Epithelial cell of proximal tubule (primary cell): ENCODE measurements around the gene CLDN22. TPM values are rescaled to one million over a fixed set of nuclear protein-coding genes. Genes with fewer than 3 reads are reported as not detected.
A peak's percentile ranks its signal among the peaks of the same experiment; 100 is the strongest.

ENCODE experiments used
- DNase-seq: peaks from one replicate; pipeline ENCODE4 v3.0.0-alpha.2; 2011; ENCODE audit warnings: low read depth
- H3K4me3 ChIP-seq: 2 replicates; pipeline ENCODE4 v1.5.1; 2011; ENCODE audit warnings: low read depth, mild to moderate bottlenecking, low read length
- total RNA-seq: library from RNA; depleted of rRNA; stranded (reverse); fragments of >200 nt; gene quantifications from 2 replicates; pipeline ENCODE4 v1.2.3, GENCODE V29; 2015
- TF ChIP-seq, protein P1 (sequence below): conservative IDR thresholded peaks from 2 replicates; pipeline ENCODE4 v1.5.1; 2012; ENCODE audit warnings: low read depth, mild to moderate bottlenecking, low read length

Gene CLDN22
- total RNA-seq, 1 donor from 2014 or later, result not detected

GRCh38 chr4:183353557-183353956 lies 33.5 kb upstream of the CLDN22 start:
- TF ChIP-seq, protein P1, sequence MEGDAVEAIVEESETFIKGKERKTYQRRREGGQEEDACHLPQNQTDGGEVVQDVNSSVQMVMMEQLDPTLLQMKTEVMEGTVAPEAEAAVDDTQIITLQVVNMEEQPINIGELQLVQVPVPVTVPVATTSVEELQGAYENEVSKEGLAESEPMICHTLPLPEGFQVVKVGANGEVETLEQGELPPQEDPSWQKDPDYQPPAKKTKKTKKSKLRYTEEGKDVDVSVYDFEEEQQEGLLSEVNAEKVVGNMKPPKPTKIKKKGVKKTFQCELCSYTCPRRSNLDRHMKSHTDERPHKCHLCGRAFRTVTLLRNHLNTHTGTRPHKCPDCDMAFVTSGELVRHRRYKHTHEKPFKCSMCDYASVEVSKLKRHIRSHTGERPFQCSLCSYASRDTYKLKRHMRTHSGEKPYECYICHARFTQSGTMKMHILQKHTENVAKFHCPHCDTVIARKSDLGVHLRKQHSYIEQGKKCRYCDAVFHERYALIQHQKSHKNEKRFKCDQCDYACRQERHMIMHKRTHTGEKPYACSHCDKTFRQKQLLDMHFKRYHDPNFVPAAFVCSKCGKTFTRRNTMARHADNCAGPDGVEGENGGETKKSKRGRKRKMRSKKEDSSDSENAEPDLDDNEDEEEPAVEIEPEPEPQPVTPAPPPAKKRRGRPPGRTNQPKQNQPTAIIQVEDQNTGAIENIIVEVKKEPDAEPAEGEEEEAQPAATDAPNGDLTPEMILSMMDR, result no peak
- no peak overlapping the region for H3K4me3 ChIP-seq
- DNase-seq, result no peak

DNA sequence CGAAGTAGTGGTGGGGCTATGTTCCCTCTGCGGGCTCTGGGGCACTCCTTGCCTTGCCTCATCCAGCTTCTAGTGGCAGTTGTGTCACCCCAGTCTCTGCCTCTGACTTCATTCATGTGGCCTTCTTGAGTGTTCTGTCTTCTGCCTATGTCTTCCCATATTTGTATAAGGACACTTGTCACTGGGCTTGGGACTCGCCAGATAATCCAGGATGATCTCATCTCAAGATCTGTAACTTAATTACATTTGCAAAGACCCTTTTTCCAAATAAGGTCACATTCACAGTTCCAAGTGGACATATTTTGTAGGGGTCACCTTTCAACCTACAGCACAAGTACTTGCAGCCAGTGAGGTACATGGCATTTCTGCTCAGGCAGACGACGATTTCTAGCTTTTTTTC lies 32.5 kb upstream of the CLDN22 start:
- TF ChIP-seq, protein P1, result no peak
- H3K4me3 ChIP-seq, result no peak overlapping the region
- no peak for DNase-seq

- H3K4me3 ChIP-seq, result no peak overlapping the region
- TF ChIP-seq, protein P1, result no peak
- no peak for DNase-seq
Measured at GRCh38 chr4:183350317-183351071, 30.4 kb upstream of the CLDN22 start.

GRCh38 chr4:183349673-183350072 lies 29.6 kb upstream of the CLDN22 start:
- no peak for DNase-seq
- no peak overlapping the region for H3K4me3 ChIP-seq
- TF ChIP-seq, protein P1, result no peak

DNA sequence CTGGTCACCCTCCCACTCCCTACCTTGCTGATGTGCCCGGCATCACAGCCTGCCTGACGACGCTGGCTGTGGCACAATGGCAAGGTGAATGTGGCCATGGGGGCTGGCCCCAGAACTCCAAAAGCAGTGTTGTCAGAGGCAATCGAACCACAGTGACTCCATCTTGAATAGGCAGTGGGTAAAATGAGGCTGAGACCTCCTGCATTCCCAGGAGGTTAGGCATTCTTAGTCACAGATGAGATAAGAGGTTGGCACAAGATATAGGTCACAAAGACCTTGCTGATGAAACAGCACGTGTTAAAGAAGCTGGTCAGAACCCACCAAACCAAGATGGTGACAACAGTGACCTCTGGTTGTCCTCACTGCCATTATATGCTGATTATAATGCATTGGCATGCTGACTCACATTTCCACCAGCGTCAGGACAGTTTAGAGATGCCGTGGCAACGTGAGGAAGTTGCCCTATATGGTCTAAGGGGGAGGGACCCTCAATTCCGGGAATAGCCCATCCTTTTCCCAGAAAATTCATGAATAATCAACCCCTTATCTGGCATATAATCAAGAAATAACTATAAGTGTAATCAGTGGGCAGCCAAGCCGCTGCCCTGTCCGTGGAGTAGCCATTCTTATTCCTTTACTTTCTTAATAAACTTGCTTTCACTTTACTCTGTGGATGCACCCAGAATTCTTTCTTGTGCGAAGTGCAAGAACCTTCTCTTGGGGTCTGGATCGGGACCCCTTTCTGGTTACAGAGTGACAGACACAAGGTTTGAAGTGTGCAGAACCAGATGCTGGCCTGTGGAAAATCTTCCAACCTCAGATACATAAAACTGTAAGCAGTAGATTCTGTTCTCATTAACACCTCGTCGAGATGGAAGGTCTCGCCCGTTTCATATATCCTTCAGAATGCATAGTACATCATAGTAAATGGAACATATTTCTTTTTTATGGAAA lies 28.9 kb upstream of the CLDN22 start:
- H3K4me3 ChIP-seq, result no peak overlapping the region
- TF ChIP-seq, protein P1, result no peak
- peak; percentile 70 for DNase-seq

DNA sequence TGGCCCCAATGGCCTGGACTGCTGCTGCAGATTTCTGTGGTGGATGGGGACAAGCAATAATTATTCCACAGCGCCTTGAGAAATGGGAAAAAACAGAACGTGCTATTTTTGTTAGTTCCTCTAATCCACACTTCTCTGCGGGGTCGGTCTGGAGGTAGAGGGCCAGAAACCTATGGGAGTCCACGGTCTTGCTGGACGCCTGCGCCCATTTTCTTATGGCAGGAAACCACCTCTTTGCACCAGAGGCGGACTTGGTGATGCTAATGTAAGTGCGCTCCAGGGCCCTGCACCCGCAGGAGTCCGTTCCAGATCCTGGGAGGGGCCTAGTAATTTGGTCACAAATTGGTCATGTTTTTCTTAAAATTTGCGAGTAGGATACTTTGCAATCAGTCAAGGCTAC lies 28.1 kb upstream of the CLDN22 start:
- no peak for DNase-seq
- no peak overlapping the region for H3K4me3 ChIP-seq
- TF ChIP-seq, protein P1, result no peak
